Transverse colon (tissue), 4 donors: ENCODE measurements around the gene PPP1R12B. TPM values are rescaled to one million over a fixed set of nuclear protein-coding genes. Genes with fewer than 3 reads are reported as not detected.

Experiments
- DNase-seq: peaks from one replicate; pipeline ENCODE4 v3.0.0-alpha.2; 2019
- H3K27ac ChIP-seq, 4 donors: fragments of 200-600 bp; sonication (generic); 2 replicates each; pipeline ENCODE4 v1.5.1; 2016 to 2018; ENCODE audit warnings: inconsistent platforms in 4 of 4
- H3K27me3 ChIP-seq: fragments of 200-600 bp; sonication (generic); 2 replicates; pipeline ENCODE4 v1.5.1; 2017; ENCODE audit warnings: inconsistent platforms
- H3K36me3 ChIP-seq, 4 donors: fragments of 200-600 bp; sonication (generic); 2 replicates each; pipeline ENCODE4 v1.5.1; 2017 to 2019; ENCODE audit warnings: inconsistent platforms in 4 of 4
- H3K4me1 ChIP-seq, 4 donors: fragments of 200-600 bp; sonication (generic); 2 replicates each; pipeline ENCODE4 v1.5.1; 2017 to 2020; ENCODE audit warnings: inconsistent platforms in 4 of 4
- H3K4me3 ChIP-seq, 4 donors: fragments of 200-600 bp; sonication (generic); 1 replicate in 1 of 4; 2 replicates in 3 of 4; pipeline versions ENCODE4 v1.5.1 to v1.6.1; 2017 to 2019; ENCODE audit warnings: inconsistent platforms in 4 of 4
- H3K9me3 ChIP-seq, 2 donors: fragments of 200-600 bp; sonication (generic); 2 replicates each; pipeline ENCODE4 v1.5.1; 2017 to 2019; ENCODE audit warnings: inconsistent platforms in 2 of 2
- EP300 ChIP-seq: sonication (generic); formaldehyde crosslinking; IDR thresholded peaks from one replicate; pipeline ENCODE4 v1.6.1; 2017; ENCODE audit warnings: antibody characterized with exemption, low read depth
- POLR2A ChIP-seq: fragments of 450-650 bp; IDR thresholded peaks from one replicate; pipeline ENCODE4 v1.6.1; 2016; ENCODE audit warnings: antibody characterized with exemption, mild to moderate bottlenecking, moderate library complexity
- POLR2AphosphoS5 ChIP-seq, 3 donors: sonication (generic); formaldehyde crosslinking; IDR thresholded peaks; one replicate each; pipeline ENCODE4 v1.6.1; 2016; ENCODE audit warnings: antibody characterized with exemption in 3 of 3
- WGBS, 2 donors: methylation state at CpG; one replicate each; pipeline ENCODE4 v1.1.5; 2018; ENCODE audit warnings: low coverage in 1 of 2; 5-methylcytosine and 5-hydroxymethylcytosine counted together
- in situ Hi-C, 4 donors: fragments of 200-750 bp; cut with MboI; loops; one replicate each; pipeline versions ENCODE4 v1.15.0 to v1.15.1; 2017; ENCODE audit warnings: low sequenced_read_pairs in 3 of 4, low pct_ligation_motif_present in 1 of 4, low pct_unique_long_range_greater_than_20kb in 1 of 4
- intact Hi-C: fragments of 100-400 bp; cut with DNase I; formaldehyde crosslinking; loops from one replicate; pipeline ENCODE4 v1.15.1; 2023; ENCODE audit warnings: low total_unique reads
- total RNA-seq, 4 donors: library from RNA; depleted of rRNA; stranded (reverse); fragments of >200 nt; gene quantifications; one replicate each; pipeline ENCODE4 v1.1.0, GENCODE V29; 2016
- TF ChIP-seq, protein P1 (sequence below), 5 experiments: fragments of 200-600 bp in 3 of 5; fragments of 450-650 bp in 2 of 5; sonication (generic) in 3 of 5; IDR thresholded peaks; 1 replicate in 2 of 5; 2 replicates in 3 of 5; pipeline ENCODE4 v1.5.1; 2016 to 2017; ENCODE audit warnings: antibody characterized with exemption in 5 of 5, inconsistent platforms in 3 of 5, mild to moderate bottlenecking in 2 of 5, moderate library complexity in 1 of 5

The PPP1R12B gene
- total RNA-seq, 4 donors from 2014 or later, result 92.7 to 254 (median 137) TPM

DNA sequence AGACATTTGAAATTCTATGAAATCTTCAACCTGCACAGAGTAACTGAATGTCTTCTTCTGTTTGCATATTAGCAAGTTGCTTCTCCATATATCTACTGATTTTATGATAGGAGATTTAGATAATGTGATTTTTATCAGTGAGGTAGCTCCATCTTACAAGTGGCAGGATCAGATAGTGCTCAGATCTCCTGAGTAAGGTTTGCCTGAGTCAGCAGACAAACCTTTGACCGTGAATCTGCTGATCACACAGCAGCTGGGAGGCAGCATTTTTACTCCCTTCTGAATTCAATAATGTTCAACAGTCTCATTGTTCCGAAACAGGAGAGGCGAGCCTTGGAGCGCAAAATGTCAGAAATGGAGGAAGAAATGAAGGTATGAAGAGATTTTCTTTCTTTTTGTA lies 220.3 kb downstream of the PPP1R12B start:
- H3K9me3 ChIP-seq, result no peaks in the 10 kb centered on the region
- intact Hi-C loops (no loop called here), in situ Hi-C loops (no loop called here)
- H3K4me3 ChIP-seq, result no peak overlapping the region
- no peak for DNase-seq
- peaks cover 0 to 24% (median 5%) of the 10 kb centered on the region in 4 donors for H3K36me3 ChIP-seq
- TF ChIP-seq, protein P1, sequence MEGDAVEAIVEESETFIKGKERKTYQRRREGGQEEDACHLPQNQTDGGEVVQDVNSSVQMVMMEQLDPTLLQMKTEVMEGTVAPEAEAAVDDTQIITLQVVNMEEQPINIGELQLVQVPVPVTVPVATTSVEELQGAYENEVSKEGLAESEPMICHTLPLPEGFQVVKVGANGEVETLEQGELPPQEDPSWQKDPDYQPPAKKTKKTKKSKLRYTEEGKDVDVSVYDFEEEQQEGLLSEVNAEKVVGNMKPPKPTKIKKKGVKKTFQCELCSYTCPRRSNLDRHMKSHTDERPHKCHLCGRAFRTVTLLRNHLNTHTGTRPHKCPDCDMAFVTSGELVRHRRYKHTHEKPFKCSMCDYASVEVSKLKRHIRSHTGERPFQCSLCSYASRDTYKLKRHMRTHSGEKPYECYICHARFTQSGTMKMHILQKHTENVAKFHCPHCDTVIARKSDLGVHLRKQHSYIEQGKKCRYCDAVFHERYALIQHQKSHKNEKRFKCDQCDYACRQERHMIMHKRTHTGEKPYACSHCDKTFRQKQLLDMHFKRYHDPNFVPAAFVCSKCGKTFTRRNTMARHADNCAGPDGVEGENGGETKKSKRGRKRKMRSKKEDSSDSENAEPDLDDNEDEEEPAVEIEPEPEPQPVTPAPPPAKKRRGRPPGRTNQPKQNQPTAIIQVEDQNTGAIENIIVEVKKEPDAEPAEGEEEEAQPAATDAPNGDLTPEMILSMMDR (IDR thresholded peaks at IDR 0.05), result no peak
- no peak for TF ChIP-seq EP300
- no peak for TF ChIP-seq POLR2A
- no peak for TF ChIP-seq POLR2AphosphoS5 (IDR thresholded peaks at IDR 0.05)
- no peaks in the 10 kb centered on the region for H3K27me3 ChIP-seq
- H3K27ac ChIP-seq, result peak overlapping the region; percentile 25 to 88 (median 71)
- WGBS, 2 donors, result 87 to 93% methylated on average over 3 to 4 of the region's 4 CpGs
- H3K4me1 ChIP-seq, result peaks cover 16 to 48% (median 23%) of the 10 kb centered on the region in 4 donors

DNA sequence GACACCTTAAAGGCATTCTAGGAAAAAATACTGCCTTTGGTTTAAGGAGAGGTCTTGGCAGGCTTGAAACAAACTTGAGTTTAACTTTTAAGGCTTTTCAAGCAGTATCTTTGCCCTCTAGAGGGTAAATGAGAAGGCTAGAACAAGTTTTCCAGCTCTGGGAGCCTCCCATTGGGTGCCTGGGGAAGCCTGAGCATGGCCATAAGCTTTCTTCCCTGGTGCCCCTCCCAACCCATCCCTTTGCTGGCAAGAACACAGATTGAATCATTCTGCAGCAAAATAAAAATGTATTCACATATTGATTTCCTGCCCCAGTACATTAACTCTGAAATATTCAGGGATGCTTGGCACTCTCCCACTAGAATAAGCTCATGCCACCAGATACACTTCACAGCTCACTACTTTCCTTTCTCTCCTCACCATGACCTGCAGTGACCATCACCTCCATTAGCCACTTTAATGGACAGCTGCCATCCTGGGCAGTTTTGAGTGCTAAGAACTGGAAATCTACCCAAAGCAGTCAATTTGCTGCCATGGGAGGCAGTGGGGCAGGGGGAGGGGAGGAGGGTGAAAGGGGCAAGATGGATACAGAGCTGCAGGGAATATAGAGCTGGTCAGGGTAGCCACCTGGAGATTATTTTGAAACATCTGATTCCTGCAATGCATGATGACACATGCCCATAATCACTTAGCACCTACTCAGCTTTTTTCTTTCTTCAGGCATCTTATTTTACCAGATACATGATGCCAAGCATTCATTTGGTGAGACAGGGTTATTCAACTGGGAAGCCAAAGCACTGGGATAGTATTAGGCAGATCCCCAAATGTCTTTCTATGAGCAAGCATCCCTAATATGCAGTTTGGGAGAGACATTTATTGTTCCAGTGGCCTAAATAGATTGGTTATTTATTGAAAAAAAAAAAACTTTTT lies 221.2 kb downstream of the PPP1R12B start:
- DNase-seq, result no peak
- Histone ChIP-seq H3K4me3 (no peak overlapping the region), H3K27ac (peak overlapping the region; percentile 25 to 88 (median 71)), H3K9me3 (no peaks in the 10 kb centered on the region), H3K36me3 (peaks cover 0 to 16% (median 3%) of the 10 kb centered on the region in 4 donors), H3K4me1 (peaks cover 16 to 43% (median 23%) of the 10 kb centered on the region in 4 donors), H3K27me3 (no peaks in the 10 kb centered on the region)
- intact Hi-C loops (no loop called here), in situ Hi-C loops (no loop called here)
- TF ChIP-seq EP300 (no peak), POLR2AphosphoS5 (IDR thresholded peaks at IDR 0.05) (no peak), POLR2A (no peak)
- TF ChIP-seq, protein P1 (IDR thresholded peaks at IDR 0.05), result no peak

DNA sequence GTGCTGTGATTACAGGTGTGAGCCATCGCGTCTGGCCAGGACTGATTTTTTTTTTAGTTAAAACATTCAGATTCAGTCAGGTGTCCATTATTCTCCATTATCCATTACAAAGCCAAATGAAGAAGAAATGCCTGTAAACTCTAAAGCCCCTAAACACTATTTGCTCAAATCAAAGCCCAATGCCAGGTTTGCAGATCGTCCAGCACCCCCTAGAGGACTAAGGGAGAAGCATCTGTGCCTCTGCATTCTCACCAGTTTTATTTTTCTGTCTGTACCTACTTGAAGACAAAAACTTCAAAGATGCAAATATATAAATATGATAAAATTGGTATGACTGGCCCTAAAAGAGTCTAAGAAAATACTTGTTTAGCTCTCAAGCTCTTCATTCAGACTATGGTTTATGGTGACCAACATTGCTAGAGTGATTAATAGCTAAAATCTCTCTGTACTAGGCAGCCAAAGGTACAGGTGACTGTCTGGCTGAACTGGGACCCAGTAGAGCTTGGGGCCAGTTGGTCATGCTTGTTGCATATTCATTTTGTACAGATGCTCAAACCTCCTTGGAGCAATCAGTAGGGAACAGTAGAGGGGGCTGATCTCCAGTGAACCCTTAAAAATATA lies 223.3 kb downstream of the PPP1R12B start:
- intact Hi-C loops (no loop called here), in situ Hi-C loops (no loop called here)
- no peak for TF ChIP-seq POLR2AphosphoS5 (IDR thresholded peaks at IDR 0.05)
- no peak for TF ChIP-seq POLR2A
- TF ChIP-seq, protein P1 (IDR thresholded peaks at IDR 0.05), result peak; percentile 67 to 85 (median 78)
- TF ChIP-seq EP300, result no peak
- H3K4me3 ChIP-seq, result no peak overlapping the region
- no peaks in the 10 kb centered on the region for H3K27me3 ChIP-seq
- peaks cover 0 to 17% (median 3%) of the 10 kb centered on the region in 4 donors for H3K36me3 ChIP-seq
- H3K27ac ChIP-seq, result peak overlapping the region; percentile 11 to 88 (median 71)
- no peak for DNase-seq
- WGBS, 2 donors, result 58 to 100% methylated on average over 2 to 3 of the region's 3 CpGs
- no peaks in the 10 kb centered on the region for H3K9me3 ChIP-seq
- H3K4me1 ChIP-seq, result peaks cover 4 to 34% (median 8%) of the 10 kb centered on the region in 4 donors

DNA sequence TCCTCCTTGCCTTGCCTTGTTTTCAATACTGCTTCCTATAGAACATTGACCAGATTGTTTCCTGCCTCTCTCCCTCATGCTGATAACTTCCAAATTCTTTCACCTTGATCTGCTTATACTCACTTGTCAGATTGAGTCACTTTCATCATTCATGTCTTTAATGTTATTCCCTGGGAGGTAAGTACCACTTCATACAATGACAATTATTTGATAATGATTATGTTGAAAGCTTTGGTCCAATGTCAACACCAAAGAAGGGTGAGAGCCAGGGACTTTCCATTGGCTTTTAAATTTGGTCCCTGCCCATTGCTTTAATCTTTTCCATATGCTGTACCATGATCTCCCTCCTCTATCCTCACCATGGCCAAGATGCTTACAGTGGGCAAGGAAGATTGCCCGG lies 224.4 kb downstream of the PPP1R12B start:
- Histone ChIP-seq H3K27me3 (no peaks in the 10 kb centered on the region), H3K4me3 (no peak overlapping the region), H3K36me3 (peaks cover 0 to 11% (median 3%) of the 10 kb centered on the region in 4 donors), H3K4me1 (peaks cover 10 to 34% (median 13%) of the 10 kb centered on the region in 4 donors), H3K27ac (peak overlapping the region in 3 of 4 donors; percentile 58 to 88 (median 84)), H3K9me3 (no peaks in the 10 kb centered on the region)
- WGBS, 2 donors, result 96% methylated on average over 1 of the region's 1 CpG; no CpG with 5 or more reads in 1 of the 2 donors
- no peak for DNase-seq
- TF ChIP-seq, protein P1 (IDR thresholded peaks at IDR 0.05), result no peak
- no peak for TF ChIP-seq EP300
- no peak for TF ChIP-seq POLR2AphosphoS5 (IDR thresholded peaks at IDR 0.05)
- TF ChIP-seq POLR2A, result no peak
- intact Hi-C loops, result no loop called here
- in situ Hi-C loops, result no loop called here
